Transverse colon (tissue), 3 donors: ENCODE measurements around the gene CYP17A1.

Experiments used
- POLR2A ChIP-seq: fragments of 450-650 bp; IDR thresholded peaks from one replicate; pipeline ENCODE4 v1.6.1; 2016; ENCODE audit warnings: antibody characterized with exemption, mild to moderate bottlenecking, moderate library complexity
- TF ChIP-seq, protein P1 (sequence below), 5 experiments: fragments of 200-600 bp in 3 of 5; fragments of 450-650 bp in 2 of 5; sonication (generic) in 3 of 5; IDR thresholded peaks; 1 replicate in 2 of 5; 2 replicates in 3 of 5; pipeline ENCODE4 v1.5.1; 2016 to 2017; ENCODE audit warnings: antibody characterized with exemption in 5 of 5, inconsistent platforms in 3 of 5, mild to moderate bottlenecking in 2 of 5, moderate library complexity in 1 of 5

GRCh38 chr10:102870221-102870620 is 33.0 kb upstream of the CYP17A1 start:
- TF ChIP-seq, protein P1, sequence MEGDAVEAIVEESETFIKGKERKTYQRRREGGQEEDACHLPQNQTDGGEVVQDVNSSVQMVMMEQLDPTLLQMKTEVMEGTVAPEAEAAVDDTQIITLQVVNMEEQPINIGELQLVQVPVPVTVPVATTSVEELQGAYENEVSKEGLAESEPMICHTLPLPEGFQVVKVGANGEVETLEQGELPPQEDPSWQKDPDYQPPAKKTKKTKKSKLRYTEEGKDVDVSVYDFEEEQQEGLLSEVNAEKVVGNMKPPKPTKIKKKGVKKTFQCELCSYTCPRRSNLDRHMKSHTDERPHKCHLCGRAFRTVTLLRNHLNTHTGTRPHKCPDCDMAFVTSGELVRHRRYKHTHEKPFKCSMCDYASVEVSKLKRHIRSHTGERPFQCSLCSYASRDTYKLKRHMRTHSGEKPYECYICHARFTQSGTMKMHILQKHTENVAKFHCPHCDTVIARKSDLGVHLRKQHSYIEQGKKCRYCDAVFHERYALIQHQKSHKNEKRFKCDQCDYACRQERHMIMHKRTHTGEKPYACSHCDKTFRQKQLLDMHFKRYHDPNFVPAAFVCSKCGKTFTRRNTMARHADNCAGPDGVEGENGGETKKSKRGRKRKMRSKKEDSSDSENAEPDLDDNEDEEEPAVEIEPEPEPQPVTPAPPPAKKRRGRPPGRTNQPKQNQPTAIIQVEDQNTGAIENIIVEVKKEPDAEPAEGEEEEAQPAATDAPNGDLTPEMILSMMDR (IDR thresholded peaks at IDR 0.05), result no peak
- no peak for TF ChIP-seq POLR2A
